Measurements from ENCODE around the gene NECTIN2.
"Not testable (repeated sequence)": the region's sequence is repeated elsewhere in the genome, so short reads cannot be mapped to it uniquely, and the experiment has no call there.

NECTIN2 gene

DNA sequence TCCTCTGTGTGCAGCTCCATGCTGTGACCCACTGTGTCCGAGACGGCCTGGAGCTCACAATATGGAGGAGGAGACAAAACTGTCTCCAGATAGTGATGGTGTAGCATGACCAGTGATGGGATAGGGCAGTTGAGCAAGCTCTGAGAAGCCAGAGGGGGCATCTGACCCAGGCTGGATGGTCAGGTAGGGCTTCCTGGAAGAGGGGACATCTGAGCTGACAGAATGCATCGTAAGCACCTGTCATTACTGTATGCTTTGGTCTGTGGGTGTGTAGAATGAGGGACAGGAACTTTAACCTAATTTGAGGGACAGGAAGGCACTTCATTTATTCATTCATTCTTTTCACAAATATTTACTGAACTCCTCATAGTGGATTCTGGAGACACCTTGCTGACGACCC lies 38.5 kb downstream of the NECTIN2 start:
- no peak for DNase-seq (ENCODE audit: low read depth in 2 of 2)

DNA sequence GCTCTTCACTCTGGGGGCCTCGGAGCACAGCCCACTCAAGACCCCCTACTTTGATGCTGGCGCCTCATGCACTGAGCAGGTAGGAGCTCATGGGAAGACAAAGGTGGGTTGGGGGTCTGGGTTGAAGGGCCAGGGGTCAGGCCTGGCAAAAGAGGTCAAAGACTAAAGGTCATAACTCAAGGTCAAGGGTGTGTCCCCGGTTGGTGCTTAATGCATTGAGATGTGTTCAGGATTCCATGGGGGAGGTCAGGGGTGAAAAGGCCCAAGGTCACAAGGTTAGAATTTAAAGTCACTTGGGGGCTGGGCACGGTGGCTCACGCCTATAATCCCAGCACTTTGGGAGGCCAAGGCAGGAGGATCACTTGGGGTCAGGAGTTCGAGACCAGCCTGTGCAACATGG lies 40.0 kb downstream of the NECTIN2 start:
- DNase-seq (ENCODE audit: low read depth in 2 of 2): no peak

DNA sequence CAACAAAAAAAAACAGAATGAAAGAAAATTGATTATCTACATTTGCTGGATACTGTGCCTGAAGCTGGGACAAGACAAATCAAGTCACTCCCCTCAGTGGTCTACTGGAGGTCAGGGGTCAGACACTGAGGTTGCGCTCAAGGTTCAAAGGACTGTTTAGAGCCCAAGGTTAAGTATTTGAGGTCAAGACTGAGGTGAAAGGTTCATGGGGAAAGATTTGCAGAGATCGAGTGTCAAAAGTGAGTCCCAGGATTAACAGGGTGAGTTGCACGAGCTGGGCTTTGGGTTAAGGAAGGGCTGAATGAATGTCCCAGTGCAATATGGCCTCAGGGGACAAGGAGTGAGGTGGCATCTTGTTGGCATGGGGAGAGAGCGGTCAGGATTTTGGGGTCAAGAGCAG lies 41.6 kb downstream of the NECTIN2 start:
- no peak for DNase-seq (ENCODE audit: low read depth in 2 of 2)

DNA sequence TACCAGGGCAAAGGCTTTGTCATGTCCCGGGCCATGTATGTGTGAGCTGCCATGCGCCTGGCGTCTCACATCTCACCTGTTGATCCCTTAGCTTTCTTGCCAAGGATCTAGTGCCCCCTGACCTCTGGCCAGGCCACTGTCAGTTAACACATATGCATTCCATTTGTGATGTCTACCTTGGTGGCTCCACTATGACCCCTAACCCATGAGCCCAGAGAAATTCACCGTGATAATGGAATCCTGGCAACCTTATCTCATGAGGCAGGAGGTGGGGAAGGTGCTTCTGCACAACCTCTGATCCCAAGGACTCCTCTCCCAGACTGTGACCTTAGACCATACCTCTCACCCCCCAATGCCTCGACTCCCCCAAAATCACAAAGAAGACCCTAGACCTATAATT lies 42.2 kb downstream of the NECTIN2 start:
- not testable (repeated sequence) for DNase-seq (ENCODE audit: low read depth in 2 of 2)

DNA sequence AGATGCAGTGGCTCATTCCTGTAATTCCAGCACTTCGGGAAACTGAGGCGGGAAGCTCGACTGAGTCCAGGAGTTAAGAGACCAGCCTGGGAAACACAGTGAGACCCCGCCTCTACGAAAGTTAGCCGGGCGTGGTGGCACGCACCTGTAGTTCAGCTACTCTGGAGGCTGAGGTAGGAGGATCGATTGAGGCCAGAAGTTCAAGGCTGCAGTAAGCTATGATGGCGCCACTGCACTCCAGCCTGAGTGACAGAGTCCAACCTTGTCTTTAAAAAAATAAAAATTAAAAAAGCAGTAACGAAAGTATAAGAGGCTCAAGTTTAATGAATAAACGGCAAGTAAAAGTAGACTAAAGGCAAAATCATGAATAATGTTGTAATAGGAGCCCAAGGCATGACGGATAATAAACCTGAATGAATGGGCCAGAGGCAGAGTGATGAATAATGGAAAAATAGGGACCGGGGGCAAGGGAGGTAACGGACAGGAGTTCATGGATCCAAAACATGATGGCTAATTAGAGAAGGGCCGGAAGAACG lies 43.8 kb downstream of the NECTIN2 start:
- DNase-seq (ENCODE audit: low read depth in 2 of 2): no peak

DNA sequence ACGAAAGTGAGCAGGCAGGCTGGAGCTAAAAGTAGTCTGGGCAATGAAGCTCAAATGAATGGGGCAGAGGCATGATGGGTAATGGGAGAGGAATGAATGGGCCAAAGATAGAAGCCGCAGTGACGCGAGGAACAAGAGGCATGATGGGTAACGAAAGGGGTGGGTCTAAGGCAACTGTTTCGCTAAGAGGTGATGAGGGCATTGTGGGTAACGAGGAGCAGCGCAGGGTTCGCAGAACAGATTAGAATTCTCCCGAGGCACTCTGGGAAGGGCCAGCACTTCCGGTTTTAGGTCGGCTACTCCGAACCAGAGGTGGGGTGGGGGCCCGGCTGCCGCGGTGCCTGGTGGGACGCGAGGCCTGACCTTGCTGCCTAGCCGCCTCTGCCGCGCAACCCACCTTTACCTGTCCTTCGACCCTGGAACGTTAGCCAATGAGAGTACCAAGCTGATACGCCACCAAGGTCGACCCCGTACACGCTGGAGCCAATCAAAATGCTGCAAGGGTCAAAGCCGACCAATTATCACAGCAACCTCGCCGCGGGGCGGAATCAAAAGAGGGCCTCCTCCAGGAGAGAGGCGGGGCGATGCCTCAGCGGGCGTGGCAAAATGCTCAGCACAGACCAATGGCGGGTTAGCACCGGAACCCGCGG lies 44.4 kb downstream of the NECTIN2 start:
- DNase-seq (ENCODE audit: low read depth in 2 of 2): peak; percentile 100

DNA sequence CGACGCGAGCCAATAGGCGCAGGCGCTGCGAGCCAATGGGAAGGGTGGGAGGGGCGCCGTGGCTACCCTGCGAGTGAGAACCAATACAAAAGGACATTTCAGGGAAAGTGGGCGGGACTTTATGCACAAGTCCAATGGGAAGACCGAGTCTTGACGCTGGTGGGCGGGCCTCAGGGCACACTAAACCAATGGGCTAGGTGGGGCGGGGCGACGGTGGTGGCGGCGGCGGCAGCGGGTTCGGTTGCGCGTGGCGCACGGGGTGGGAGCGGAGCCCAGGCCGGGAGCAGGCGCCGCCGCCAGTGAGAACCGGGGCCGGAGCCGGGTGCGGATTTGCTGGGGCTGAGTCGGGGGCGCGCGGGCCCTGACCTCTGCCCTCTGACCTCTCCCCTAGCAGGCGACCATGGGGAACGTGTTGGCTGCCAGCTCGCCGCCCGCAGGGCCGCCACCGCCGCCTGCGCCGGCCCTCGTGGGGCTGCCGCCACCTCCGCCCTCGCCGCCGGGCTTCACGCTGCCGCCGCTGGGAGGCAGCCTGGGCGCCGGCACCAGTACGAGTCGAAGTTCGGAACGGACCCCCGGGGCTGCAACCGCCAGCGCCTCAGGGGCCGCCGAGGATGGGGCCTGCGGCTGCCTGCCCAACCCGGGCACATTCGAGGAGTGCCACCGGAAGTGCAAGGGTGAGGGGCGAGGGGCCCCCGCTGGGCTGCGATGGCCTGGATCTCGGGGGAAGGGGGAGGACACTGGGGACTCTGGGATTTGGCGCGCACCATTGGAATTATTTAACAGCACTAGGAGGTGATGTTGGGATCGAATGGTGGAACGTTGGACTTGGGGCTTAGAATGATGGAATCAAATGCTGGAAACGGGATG lies 45.2 kb downstream of the NECTIN2 start, which contains the start of gene TOMM40:
Gene TOMM40 (plus strand): TSS at position 239 of the 867 bp plus-strand sequence. CDS start 162 bp downstream, at position 401.
- peak in 1 of 2 donors; percentile 13 for DNase-seq (ENCODE audit: low read depth in 2 of 2)

DNA sequence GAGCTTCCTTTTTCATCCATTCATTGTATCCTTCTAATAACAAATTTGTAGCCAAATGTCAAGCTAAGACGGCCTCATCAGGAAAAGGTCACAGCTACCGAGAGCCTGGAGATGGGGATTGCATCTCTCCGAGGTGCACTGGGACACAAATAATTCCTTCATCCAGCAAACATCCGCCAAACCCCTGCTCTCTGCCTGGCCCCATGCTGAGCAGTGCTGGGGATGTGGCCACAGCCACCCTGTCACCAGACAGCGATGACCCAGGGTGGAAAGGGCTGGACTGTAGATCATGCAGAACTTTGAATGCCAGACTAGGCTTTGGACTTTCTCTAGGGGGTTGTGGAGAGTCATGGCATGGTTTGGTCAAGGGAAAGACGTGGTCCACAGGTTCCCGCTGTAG lies 46.8 kb downstream of the NECTIN2 start:
- no peak for DNase-seq (ENCODE audit: low read depth in 2 of 2)

DNA sequence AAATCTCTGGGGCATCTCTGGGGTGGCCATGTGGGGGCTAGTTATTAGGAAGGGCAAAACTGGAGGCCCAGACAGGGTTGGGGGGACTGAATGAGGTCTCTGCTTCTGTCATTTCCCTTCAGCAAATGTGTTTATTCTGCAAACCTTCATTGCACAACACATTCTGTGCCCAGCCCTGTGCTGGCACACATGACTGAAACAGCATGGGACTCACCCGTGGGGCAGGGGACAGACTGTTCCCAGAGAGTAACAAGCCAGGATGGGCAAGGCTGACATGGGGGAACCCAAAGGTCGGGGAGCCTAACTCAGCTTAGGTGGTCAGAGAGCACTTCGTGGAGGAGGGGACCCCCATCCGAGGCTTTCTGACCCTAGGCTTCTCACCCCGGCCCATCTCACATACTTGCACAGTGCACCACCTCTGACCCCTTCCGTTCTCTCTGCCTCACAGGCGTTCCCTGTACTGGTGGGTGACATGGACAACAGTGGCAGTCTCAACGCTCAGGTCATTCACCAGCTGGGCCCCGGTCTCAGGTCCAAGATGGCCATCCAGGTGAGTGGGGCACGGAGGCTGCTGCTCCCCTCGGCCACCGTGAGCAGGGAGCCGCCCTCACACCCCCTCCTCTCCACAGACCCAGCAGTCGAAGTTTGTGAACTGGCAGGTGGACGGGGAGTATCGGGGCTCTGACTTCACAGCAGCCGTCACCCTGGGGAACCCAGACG lies 47.4 kb downstream of the NECTIN2 start:
- DNase-seq (ENCODE audit: low read depth in 2 of 2): no peak

DNA sequence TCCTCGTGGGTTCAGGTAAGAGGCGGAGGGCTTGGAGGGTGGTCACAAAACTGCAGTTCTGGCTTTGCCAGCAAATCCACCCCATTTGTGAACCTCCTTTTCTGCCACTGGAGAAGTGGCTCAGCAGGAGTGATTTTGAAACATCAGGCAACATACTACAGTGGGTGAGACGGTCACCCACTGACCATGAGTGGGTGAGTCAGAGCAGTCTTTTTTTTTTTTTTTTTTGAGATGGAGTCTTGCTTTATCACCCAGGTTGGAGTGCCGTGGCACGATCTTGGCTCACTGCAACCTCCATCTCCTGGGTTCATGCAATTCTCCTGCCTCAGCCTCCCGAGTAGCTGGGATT lies 47.9 kb downstream of the NECTIN2 start:
- no peak for DNase-seq (ENCODE audit: low read depth in 2 of 2)

DNA sequence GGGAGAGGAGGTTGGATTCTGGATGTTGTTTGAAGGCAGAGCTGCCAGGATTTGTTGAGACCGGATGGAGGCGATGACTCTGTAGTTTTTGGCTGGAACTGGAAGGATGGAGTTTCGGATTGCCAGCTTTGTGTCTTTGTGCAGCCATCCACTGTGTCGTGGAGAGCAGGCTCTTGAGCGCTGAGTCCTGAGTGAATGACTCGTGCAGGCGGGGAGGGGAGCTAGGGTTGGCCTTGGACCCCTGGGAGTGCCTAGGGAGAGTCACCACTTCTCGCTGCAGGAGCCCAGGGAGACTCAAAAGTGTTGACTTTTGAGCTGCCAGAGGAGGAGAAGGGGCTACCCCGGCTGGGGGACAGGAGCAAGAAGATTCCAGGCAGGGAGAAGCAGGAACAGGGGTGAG lies 48.8 kb downstream of the NECTIN2 start:
- no peak for DNase-seq (ENCODE audit: low read depth in 2 of 2)

DNA sequence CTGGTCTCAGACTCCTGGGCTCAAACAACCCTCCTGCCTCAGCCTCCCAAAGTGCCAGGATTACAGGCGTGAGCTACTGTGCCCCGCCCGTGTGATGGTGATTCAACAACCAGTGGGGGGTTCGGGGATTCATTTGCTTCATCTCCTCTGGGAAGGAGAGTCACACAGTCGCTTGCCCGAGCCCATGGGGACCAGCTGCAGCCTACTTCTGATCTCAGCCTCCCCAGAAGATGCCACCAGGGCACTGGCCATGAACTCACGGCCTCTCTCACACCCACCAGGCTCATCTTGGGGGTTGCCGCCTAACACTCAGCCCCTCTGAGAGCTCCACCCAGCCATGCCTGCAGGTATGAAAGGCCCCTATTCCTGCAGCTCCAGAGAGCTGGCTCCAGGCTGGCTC lies 51.7 kb downstream of the NECTIN2 start:
- no peak for DNase-seq (ENCODE audit: low read depth in 2 of 2)

DNA sequence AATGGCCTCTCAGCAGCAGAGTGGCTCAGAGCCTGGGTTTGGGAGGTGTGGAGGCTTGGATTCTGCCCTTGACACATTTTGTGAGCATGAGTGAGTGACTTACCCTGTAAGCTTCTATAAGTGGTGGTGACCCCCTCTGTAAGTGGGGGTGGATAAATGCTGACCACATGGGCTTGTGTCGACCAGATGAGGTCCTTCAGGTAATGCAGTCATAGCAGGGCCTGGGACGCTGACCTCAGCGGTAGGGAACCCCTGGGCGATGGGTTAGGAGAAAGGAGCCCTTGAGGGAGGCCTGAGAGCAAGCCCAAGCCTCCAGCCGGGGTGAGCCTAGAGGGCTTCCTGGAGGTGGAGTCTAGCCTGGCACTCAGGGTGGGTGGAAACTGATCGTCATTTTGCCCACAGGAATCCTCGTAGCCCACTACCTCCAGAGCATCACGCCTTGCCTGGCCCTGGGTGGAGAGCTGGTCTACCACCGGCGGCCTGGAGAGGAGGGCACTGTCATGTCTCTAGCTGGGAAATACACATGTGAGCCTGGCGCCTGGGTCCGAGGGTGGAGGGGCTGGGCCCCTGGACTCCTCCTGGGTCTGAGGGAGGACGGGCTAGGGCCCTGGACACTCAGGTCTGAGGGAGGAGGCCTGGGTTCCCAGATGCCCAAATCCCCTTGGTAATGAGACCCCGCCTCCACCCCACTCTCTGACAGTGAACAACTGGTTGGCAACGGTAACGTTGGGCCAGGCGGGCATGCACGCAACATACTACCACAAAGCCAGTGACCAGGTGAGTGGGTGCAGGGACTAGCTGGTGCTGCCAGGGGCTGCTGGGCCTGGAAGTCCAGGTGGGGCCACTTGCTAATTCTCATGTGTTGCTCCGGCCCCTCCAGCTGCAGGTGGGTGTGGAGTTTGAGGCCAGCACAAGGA lies 54.5 kb downstream of the NECTIN2 start:
- no peak for DNase-seq (ENCODE audit: low read depth in 2 of 2)

DNA sequence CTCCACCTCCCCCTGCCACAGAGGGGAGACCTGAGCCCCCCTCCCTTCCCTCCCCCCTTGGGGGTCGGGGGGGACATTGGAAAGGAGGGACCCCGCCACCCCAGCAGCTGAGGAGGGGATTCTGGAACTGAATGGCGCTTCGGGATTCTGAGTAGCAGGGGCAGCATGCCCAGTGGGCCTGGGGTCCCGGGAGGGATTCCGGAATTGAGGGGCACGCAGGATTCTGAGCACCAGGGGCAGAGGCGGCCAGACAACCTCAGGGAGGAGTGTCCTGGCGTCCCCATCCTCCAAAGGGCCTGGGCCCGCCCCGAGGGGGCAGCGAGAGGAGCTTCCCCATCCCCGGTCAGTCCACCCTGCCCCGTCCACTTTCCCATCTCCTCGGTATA lies 57.1 kb downstream of the NECTIN2 start:
- DNase-seq (ENCODE audit: low read depth in 2 of 2): no peak

DNA sequence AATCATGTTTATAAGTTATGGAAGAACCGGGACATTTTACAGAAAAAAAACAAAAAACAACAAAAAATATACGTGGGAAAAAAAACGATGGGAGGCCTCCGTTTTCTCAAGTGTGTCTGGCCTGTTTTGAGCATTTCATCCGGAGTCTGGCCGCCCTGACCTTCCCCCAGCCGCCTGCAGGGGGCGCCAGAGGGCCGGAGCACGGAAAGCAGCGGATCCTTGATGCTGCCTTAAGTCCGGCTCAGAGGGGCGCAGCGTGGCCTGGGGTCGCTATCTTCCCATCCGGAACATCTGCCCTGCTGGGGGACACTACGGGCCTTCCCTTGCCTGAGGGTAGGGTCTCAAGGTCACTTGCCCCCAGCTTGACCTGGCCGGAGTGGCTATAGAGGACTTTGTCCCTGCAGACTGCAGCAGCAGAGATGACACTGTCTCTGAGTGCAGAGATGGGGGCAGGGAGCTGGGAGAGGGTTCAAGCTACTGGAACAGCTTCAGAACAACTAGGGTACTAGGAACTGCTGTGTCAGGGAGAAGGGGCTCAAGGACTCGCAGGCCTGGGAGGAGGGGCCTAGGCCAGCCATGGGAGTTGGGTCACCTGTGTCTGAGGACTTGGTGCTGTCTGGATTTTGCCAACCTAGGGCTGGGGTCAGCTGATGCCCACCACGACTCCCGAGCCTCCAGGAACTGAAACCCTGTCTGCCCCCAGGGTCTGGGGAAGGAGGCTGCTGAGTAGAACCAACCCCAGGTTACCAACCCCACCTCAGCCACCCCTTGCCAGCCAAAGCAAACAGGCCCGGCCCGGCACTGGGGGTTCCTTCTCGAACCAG lies 57.7 kb downstream of the NECTIN2 start:
- DNase-seq (ENCODE audit: low read depth in 2 of 2): peak; percentile 51 to 66

DNA sequence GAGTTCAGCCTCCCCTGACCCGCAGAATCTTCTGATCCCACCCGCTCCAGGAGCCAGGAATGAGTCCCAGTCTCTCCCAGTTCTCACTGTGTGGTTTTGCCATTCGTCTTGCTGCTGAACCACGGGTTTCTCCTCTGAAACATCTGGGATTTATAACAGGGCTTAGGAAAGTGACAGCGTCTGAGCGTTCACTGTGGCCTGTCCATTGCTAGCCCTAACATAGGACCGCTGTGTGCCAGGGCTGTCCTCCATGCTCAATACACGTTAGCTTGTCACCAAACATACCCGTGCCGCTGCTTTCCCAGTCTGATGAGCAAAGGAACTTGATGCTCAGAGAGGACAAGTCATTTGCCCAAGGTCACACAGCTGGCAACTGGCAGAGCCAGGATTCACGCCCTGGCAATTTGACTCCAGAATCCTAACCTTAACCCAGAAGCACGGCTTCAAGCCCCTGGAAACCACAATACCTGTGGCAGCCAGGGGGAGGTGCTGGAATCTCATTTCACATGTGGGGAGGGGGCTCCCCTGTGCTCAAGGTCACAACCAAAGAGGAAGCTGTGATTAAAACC lies 58.4 kb downstream of the NECTIN2 start:
- no peak for DNase-seq (ENCODE audit: low read depth in 2 of 2)

DNA sequence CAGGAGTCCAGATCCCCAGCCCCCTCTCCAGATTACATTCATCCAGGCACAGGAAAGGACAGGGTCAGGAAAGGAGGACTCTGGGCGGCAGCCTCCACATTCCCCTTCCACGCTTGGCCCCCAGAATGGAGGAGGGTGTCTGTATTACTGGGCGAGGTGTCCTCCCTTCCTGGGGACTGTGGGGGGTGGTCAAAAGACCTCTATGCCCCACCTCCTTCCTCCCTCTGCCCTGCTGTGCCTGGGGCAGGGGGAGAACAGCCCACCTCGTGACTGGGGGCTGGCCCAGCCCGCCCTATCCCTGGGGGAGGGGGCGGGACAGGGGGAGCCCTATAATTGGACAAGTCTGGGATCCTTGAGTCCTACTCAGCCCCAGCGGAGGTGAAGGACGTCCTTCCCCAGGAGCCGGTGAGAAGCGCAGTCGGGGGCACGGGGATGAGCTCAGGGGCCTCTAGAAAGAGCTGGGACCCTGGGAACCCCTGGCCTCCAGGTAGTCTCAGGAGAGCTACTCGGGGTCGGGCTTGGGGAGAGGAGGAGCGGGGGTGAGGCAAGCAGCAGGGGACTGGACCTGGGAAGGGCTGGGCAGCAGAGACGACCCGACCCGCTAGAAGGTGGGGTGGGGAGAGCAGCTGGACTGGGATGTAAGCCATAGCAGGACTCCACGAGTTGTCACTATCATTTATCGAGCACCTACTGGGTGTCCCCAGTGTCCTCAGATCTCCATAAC lies 59.5 kb downstream of the NECTIN2 start, which contains the start of gene APOE:
Gene APOE (plus strand): TSS at position 360 of the 724 bp plus-strand sequence. CDS start 829 bp downstream, outside the sequence.
- DNase-seq (ENCODE audit: low read depth in 2 of 2): no peak

DNA sequence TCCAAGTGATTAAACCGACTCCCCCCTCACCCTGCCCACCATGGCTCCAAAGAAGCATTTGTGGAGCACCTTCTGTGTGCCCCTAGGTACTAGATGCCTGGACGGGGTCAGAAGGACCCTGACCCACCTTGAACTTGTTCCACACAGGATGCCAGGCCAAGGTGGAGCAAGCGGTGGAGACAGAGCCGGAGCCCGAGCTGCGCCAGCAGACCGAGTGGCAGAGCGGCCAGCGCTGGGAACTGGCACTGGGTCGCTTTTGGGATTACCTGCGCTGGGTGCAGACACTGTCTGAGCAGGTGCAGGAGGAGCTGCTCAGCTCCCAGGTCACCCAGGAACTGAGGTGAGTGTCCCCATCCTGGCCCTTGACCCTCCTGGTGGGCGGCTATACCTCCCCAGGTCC lies 61.5 kb downstream of the NECTIN2 start:
- no peak for DNase-seq (ENCODE audit: low read depth in 2 of 2)
